AG09309 (cell line): ENCODE measurements around the gene IL18RAP.

Experiments used
- DNase-seq: peaks from one replicate; pipeline ENCODE4 v3.0.0-alpha.2; 2010; ENCODE audit warnings: low read depth
- H3K4me3 ChIP-seq: 2 replicates; pipeline ENCODE4 v1.5.1; 2011; ENCODE audit warnings: mild to moderate bottlenecking, low read depth, low read length, moderate library complexity; ENCODE audit not compliant: control insufficient read depth
- CTCF ChIP-seq: IDR thresholded peaks from 2 replicates; pipeline ENCODE4 v1.5.1; 2011; ENCODE audit warnings: mild to moderate bottlenecking, low read depth, low read length, inconsistent platforms; ENCODE audit not compliant: insufficient read depth, control insufficient read depth; ENCODE audit errors: missing control alignments

The IL18RAP gene

GRCh38 chr2:102427249-102427648, 4.3 kb downstream of the IL18RAP start:
- no peak for DNase-seq
- no peak for TF ChIP-seq CTCF
- no peak overlapping the region for H3K4me3 ChIP-seq

- DNase-seq = no peak
- no peak for TF ChIP-seq CTCF
- no peak overlapping the region for H3K4me3 ChIP-seq
These were observed 5.6 kb downstream of the IL18RAP start for GRCh38 chr2:102428573-102428972.

- TF ChIP-seq CTCF = no peak
- H3K4me3 ChIP-seq = no peak overlapping the region
- DNase-seq = no peak
These were observed 9.4 kb downstream of the IL18RAP start for GRCh38 chr2:102432386-102432785.

- no peak for DNase-seq
- TF ChIP-seq CTCF = no peak
- no peak overlapping the region for H3K4me3 ChIP-seq
These were observed 11.2 kb downstream of the IL18RAP start for GRCh38 chr2:102433973-102434654.

- no peak for TF ChIP-seq CTCF
- no peak overlapping the region for H3K4me3 ChIP-seq
- DNase-seq = no peak
These were observed 11.9 kb downstream of the IL18RAP start for GRCh38 chr2:102434655-102435381.

- DNase-seq = no peak
- TF ChIP-seq CTCF = no peak
- H3K4me3 ChIP-seq = no peak overlapping the region
These were observed 12.8 kb downstream of the IL18RAP start for GRCh38 chr2:102435741-102436140.
